KMS-11 (cell line): ENCODE measurements around the gene SLITRK3.

Source experiments
- H2AFZ ChIP-seq: fragments of 200-600 bp; sonication (generic); 2 replicates; pipeline ENCODE4 v1.6.1; 2016; ENCODE audit warnings: antibody characterized with exemption, mixed run types, low read depth
- H3K27ac ChIP-seq: fragments of 200-600 bp; sonication (generic); 2 replicates; pipeline ENCODE4 v1.6.1; 2016; ENCODE audit warnings: mild to moderate bottlenecking, mixed run types
- H3K27me3 ChIP-seq: fragments of 200-600 bp; sonication (generic); 2 replicates; pipeline ENCODE4 v1.6.1; 2017; ENCODE audit warnings: mild to moderate bottlenecking, low read depth, mixed run types, moderate library complexity; ENCODE audit not compliant: insufficient read depth
- H3K36me3 ChIP-seq: fragments of 200-600 bp; sonication (generic); 2 replicates; pipeline ENCODE4 v1.6.1; 2017; ENCODE audit warnings: mild to moderate bottlenecking, mixed run types; ENCODE audit not compliant: insufficient read depth
- H3K4me1 ChIP-seq: fragments of 200-600 bp; sonication (generic); 2 replicates; pipeline ENCODE4 v1.6.1; 2016; ENCODE audit warnings: mild to moderate bottlenecking, low read depth, mixed run types; ENCODE audit not compliant: poor library complexity, severe bottlenecking
- H3K4me2 ChIP-seq: fragments of 200-600 bp; sonication (generic); 2 replicates; pipeline ENCODE4 v1.7.0; 2016; ENCODE audit warnings: mild to moderate bottlenecking, mixed run types
- H3K4me3 ChIP-seq: fragments of 200-600 bp; sonication (generic); IDR thresholded peaks from 2 replicates; pipeline ENCODE4 v1.6.1; 2017; ENCODE audit warnings: low read depth, low read length, mixed read lengths; ENCODE audit not compliant: insufficient read depth
- H3K79me2 ChIP-seq: fragments of 200-600 bp; sonication (generic); 2 replicates; pipeline ENCODE4 v1.6.1; 2016; ENCODE audit warnings: low read depth, mixed run types; ENCODE audit not compliant: insufficient read depth
- H3K9ac ChIP-seq: fragments of 200-600 bp; sonication (generic); 2 replicates; pipeline ENCODE4 v1.6.1; 2016; ENCODE audit warnings: mild to moderate bottlenecking, mixed run types
- H4K20me1 ChIP-seq: fragments of 200-600 bp; sonication (generic); 2 replicates; pipeline ENCODE4 v1.6.1; 2016; ENCODE audit warnings: mild to moderate bottlenecking, mixed run types; ENCODE audit not compliant: insufficient read depth
- CTCF ChIP-seq: fragments of 200-600 bp; sonication (generic); conservative IDR thresholded peaks from 2 replicates; pipeline ENCODE4 v1.6.1; 2017; ENCODE audit warnings: low read depth, mild to moderate bottlenecking, antibody characterized with exemption, low read length, moderate library complexity, mixed read lengths

The SLITRK3 gene

GRCh38 chr3:165197481-165197800, 1.3 kb upstream of the SLITRK3 start:
- no peaks in the 10 kb centered on the region for H3K36me3 ChIP-seq
- H3K4me3 ChIP-seq, result no peak overlapping the region
- H3K27ac ChIP-seq, result no peak overlapping the region
- no peaks in the 10 kb centered on the region for H4K20me1 ChIP-seq
- TF ChIP-seq CTCF, result no peak
- no peak overlapping the region for H3K9ac ChIP-seq
- H3K4me2 ChIP-seq, result no peak overlapping the region
- H3K27me3 ChIP-seq, result no peaks in the 10 kb centered on the region
- no peaks in the 10 kb centered on the region for H3K4me1 ChIP-seq
- H3K79me2 ChIP-seq, result no peaks in the 10 kb centered on the region
- H2AFZ ChIP-seq, result no peak overlapping the region

GRCh38 chr3:165196577-165197480, 645 bp upstream of the SLITRK3 start:
- Histone ChIP-seq H3K4me3 (no peak overlapping the region), H3K27me3 (no peaks in the 10 kb centered on the region), H3K4me1 (no peaks in the 10 kb centered on the region)

GRCh38 chr3:165195241-165195639, 944 bp downstream of the SLITRK3 start:
- no peak for TF ChIP-seq CTCF
- Histone ChIP-seq H3K27ac (no peak overlapping the region), H3K36me3 (no peaks in the 10 kb centered on the region), H3K4me1 (no peaks in the 10 kb centered on the region), H3K9ac (no peak overlapping the region), H2AFZ (no peak overlapping the region), H3K27me3 (no peaks in the 10 kb centered on the region), H3K4me3 (no peak overlapping the region), H3K79me2 (no peaks in the 10 kb centered on the region), H3K4me2 (no peak overlapping the region), H4K20me1 (no peaks in the 10 kb centered on the region)

More at GRCh38 chr3:165196577-165197480, 645 bp upstream of the SLITRK3 start:
- Histone ChIP-seq H2AFZ (no peak overlapping the region), H3K27ac (no peak overlapping the region), H3K4me2 (no peak overlapping the region), H3K9ac (no peak overlapping the region), H3K36me3 (no peaks in the 10 kb centered on the region), H3K79me2 (no peaks in the 10 kb centered on the region), H4K20me1 (no peaks in the 10 kb centered on the region)
- TF ChIP-seq CTCF, result no peak

- Histone ChIP-seq H3K4me2 (no peak overlapping the region), H3K4me1 (no peaks in the 10 kb centered on the region), H3K27ac (no peak overlapping the region), H2AFZ (no peak overlapping the region), H3K36me3 (no peaks in the 10 kb centered on the region), H3K79me2 (no peaks in the 10 kb centered on the region), H3K9ac (no peak overlapping the region), H3K4me3 (no peak overlapping the region), H3K27me3 (no peaks in the 10 kb centered on the region), H4K20me1 (no peaks in the 10 kb centered on the region)
- no peak for TF ChIP-seq CTCF
Observed at GRCh38 chr3:165194511-165195240, 1.5 kb downstream of the SLITRK3 start.
